GM19395 (cell line): ENCODE results near the gene CACNA1A.
"Not testable (repeated sequence)": the region's sequence is repeated elsewhere in the genome, so short reads cannot be mapped to it uniquely, and the experiment has no call there.

Experiments used
- ATAC-seq: cut with Tn5 transposase; IDR thresholded peaks from one replicate; pipeline ENCODE4 v1.9.1; 2021; ENCODE audit warnings: mild to moderate bottlenecking, moderate library complexity; ENCODE audit not compliant: unreplicated experiment

CACNA1A gene

DNA sequence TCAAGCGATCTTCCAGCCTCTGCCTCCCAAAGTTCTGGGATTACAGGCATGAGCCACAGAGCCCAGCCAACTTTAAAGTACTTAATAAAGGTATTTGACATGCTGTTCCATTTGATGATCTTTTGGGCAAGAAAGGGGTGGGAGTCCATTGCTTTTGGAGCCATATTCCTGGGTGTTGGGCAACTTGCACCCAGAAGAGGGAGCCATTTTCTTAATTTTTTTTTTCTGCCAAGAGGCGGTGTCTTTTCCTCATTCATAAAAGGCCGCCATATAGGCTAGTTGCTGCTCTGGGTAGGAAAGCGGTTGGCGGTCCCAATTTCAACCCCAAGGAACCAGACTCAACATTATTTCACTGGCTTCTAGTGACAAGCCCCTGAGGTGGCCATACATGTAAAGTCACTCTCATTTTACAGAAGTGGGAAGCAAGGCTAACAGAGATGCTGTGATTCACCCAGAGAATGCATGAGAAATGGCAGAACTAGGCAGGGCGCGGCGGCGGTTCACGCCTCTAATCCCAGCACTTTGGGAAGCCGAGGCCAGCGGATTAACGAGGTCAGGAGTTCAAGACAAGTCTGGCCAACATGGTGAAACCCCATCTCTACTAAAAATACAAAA, 139.6 kb downstream of the CACNA1A start:
- no peak for ATAC-seq

DNA sequence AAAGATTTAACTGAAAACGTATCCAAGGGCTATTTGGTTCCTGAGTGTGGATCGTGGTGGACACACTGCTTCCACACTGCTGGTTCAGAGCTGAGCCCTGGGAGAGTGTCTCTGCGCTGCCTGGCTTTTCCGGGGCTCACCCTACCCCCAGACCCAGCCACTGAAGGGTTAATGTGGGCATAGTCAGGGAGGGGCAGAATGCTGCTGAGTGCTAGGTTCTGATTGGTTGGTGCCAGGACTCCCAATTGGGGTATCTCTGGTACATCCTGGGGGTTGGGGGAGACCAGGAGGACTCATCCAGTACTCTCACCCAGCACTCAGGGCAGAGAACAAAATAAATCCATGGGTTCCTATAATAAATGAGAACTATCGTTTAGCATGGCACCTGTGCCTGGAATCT, 142.3 kb downstream of the CACNA1A start:
- no peak for ATAC-seq

DNA sequence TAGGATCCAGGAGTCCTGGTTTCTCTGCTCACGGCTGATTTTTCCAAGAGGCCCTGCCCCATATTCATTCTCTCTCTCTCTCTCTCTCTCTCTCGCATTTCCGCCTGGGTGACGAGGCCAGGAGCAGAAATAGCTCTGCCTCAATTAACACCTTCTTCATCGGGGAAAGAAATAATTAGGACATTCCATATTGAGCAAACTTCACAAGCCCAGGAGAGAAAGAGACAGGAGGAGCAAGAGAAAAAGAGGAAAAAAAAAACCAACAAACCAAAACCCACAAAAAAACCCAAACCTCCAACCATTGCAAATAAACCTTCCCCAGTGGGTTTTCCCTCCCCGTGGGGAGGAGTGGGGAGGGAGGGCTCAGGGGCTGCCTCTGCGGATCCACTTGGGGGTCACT, 143.0 kb downstream of the CACNA1A start:
- ATAC-seq: no peak

DNA sequence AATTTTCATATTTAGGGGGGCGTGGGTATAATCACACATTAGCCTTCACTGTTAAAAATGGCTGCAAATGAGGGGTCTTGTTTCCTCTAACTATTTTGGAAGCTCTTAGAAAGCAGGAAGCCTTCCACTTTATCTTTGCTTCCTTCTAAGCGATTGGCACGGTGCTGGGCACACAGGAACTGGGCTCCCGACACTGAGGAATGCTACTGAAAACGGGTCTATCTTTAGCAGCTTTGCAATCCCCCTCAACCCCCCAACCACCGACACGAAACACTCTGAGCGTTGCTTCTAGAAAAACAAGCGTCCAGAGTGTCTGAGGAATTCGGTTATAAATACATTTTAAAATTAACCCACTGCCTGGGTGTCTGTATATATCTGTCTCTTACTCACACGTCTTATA, 143.6 kb downstream of the CACNA1A start:
- no peak for ATAC-seq

DNA sequence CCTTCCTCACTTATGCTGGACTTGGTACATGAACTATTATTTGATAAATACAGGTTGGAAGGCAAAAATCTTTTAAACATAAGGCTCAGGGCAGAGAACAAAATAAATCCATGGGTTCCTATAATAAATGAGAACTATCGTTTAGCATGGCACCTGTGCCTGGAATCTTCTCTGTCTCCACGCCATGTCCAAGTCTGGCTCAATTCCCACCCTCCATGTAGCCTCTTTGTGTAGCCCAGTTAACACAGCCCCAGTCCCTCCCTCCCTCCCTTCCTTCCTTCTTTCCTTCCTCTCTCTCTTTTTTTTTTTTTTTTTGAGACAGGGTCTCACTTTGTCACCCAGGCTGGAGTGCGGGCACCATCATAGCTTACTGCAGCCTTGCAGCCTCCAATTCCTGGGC, 144.6 kb downstream of the CACNA1A start:
- not testable (repeated sequence) for ATAC-seq

DNA sequence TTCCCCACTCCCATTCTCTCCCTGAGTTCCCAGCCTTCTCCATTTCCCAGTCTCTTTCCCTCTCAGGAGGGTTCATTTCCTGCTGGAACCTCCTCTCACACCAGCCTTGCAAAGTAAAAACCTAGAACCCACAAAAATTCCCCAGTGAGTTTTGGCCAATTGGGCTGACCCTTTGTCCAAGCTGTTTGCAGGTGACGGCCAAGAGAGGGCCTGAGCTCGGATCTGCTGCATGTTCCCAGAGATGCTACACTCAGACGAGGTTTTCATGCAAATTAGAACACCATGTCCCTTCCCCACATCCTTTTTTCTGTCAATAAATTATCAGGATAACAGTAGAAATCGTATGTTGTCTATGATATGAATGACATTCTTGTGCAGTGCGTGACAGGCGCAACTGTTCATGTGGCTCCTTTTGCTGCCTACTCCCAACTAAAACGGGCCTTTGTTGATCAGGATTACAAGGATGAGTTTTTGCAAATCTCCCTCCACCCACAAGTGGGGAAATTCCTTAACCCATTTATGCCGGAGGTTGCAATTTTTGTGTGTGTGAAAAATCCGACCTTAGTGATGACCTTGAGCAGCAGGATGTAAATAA, 149.5 kb downstream of the CACNA1A start:
- ATAC-seq: no peak

DNA sequence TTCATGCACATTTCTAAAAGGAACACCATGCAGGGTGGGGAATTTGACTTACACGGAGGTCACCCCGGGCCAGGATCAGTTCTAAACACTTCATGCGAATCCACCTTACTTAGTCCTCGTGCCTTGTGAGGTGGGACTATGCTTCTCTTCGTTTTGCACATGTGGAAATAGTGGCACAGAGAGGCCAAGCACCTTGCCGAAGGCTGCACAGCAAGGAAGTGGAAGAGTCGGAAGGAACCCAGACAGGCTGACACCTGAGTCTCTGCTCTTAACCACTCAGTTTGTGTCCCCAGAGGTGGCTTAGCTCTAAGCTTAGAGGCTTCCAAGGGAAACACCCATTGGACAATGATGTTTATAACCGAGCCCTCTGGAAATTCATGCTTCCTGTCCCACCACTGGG, 150.1 kb downstream of the CACNA1A start:
- ATAC-seq: no peak

DNA sequence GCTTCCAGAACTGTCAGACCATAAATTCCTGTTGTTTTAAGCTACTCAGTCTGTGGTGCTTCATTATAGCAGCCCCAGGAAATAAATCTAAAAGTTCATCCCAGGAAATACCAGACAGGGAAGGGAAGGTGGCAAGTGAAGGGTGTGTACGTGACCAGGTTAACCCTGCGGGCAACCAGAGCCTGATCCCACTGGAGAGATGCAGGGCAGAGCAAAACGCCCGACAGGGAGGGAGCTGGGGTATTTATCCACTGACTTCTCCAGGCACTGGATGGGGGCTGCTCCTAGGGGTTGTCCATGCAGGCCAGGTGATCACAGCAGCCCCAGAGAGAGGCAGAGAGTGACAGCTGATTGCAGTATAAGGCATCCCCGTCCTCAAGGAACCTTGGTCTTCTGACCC, 150.9 kb downstream of the CACNA1A start:
- no peak for ATAC-seq

DNA sequence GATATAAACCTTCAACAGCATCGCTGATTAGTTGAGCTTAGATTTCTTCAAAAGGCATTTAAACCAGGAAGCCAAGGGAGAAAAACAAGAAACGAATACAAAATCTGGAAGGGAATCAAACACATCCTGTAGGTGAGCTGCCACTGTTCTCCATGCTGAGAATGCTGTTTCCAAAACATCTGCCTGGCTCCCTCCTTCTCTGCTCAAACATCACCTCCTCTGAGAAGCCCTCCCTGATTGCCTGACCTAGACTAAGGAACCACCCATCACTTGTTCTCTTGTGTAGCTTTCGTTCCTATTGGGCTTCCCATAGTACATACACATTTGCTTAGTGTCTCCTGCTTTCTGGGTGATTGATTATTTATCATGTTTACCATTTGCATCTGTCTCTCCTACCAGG, 152.7 kb downstream of the CACNA1A start:
- ATAC-seq: no peak

DNA sequence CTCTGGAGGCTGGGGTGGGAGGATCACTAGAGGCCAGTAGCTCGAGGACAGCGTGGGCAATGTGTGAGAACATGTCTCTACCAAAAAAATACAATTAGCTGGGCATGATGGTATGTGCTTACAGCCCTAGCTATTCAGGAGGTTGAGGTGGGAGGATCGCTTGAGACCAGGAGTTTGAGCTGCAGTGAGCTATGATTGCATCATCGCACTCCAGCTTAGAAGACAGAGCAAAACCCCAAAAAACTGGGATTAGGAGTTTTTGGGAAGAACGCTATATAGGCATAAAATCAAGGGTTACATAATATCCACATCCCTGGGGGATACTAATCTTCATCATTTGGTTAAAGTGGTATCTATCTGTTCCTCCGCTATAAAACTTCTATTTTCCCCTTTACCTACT, 155.5 kb downstream of the CACNA1A start:
- no peak for ATAC-seq

DNA sequence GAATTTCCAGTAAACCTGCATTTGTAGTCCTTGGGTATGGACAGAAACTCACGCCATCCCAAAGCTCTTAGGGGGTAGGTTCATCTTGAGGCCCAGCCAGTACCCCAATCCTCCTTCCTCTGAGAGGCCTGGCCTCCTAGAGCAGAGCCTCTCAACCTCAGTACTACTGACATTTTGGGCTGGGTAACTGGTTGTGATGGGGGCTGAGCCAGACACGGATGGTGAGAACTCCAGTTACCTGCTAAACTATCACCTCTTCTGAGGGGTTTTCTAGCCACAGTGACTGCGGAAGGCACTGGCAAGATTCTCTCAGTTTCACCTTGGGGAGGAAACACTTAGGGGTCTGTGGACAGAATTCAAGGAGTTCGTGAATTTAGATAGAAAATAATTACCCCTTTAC, 156.2 kb downstream of the CACNA1A start:
- no peak for ATAC-seq

DNA sequence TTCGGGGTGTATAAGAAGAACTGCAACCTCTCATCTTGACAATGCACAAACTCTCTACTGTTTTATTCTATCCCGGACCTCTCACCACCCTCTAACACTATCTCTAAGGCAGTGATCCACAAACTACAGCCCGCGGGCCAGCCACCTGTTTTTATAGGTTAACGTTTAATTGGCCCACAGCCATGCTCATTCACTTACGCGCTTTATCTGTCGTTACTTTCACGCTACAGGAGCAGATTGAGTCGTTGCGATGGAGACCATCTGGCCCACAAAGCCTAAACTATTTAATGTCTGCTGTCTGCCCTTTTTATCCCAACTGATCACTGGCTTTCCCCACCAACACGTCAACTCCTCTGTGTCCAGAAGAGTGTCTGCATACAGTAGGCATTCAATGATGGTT, 158.9 kb downstream of the CACNA1A start:
- ATAC-seq: no peak

DNA sequence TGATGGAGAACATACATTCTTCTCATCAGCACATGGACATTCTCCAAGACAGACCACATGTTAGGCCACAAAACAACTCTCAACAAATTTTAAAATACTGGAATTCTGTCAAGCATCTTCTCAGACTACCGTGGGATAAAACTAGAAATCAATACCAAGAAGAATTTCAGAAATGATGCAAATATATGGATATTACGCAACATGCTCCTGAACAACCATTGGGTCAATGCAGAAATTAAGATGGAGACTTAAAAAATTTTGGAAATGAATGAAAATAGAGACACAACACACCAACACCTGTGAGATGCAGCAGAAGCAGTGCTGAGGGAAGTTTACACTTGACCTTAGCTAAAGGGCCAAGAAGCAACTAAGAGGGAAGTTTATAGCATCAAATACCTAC, 162.8 kb downstream of the CACNA1A start:
- ATAC-seq: no peak

DNA sequence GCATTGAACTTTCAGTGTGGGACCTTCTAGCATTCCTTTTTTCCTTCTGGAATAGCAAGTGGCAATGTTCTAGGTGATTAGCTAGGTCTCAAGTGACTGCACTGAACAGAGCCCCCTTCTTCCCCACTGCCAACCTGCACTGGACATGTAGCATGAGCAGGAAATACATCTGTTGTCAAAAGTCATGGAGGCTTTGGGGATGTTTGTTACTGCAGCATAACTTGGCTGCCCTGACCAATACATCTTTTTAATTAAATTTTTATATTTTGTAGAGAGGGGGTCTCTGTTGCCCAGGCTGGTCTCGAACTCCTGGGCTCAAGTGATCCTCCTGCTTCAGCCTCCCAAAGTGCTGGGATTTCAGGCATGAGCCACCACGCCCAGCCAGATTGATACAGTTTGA, 163.6 kb downstream of the CACNA1A start:
- no peak for ATAC-seq

DNA sequence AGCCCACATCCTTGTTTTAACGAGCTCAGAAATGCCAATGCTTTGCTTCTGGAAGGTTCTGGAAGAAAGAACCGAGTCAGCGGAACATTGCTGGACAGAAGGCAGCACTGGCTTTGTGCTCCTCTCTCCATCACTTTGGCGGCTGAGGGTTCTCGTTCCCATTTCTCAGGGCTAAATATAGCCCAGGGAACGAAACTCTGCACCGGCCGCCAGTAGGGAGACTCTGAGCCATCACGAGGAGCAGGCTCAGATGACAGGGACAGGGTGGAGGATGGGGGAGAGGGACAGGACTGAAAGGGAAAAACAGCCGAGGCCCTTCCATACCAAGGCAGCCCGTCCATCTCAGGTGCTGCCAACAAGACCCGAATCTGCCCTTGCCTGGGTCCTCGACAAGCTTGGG, 166.4 kb downstream of the CACNA1A start:
- no peak for ATAC-seq

DNA sequence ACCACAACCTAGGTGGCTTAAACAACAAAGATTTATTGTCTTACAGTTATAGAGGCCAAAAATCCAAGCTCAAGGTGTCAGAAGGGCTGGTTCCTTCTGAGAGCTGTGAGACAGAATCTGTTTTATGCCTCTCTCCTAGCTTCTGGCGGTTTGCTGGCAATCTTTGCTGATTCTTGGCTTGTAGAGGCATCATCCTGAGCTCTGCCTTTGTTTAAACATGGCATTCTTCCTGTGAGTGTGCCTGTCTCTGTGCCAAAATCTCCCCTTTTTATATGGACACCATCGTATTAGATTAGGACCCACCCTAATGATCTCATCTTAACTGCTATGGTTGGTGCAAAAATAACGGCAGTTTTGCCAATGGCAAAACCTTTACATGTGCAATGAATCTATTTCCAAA, 169.1 kb downstream of the CACNA1A start:
- ATAC-seq: no peak

DNA sequence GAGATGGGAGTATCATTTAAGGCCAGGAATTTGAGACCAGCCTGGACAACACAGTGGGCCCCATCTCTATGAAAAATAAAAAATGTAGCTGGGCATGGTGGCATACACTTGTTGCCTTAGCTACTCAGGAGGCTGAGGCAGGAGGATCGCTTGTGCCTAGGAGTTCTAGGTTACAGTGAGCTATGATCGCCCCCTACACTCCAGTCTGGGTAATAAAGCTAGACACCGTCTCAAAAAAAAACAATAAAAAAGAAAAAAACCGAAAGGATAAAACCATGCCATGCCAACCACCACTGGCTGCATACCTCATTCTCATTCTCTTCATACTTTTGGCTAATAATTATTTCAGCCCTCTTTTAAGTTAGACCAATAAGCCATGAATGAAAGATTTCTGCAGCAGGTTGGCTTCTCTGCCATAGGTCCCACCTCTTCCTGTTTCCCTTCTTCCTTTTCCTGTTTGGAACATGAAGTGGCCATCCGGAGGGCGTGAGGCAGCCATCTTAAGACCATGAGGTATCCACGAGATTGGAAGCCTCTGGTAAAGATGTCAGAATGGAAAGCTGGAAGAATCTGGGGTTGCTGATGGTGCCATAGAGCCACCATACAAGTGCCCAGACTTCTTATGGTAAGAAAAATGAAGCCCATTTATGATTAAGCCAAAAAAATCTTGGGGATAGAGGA, 171.3 kb downstream of the CACNA1A start:
- ATAC-seq: no peak

DNA sequence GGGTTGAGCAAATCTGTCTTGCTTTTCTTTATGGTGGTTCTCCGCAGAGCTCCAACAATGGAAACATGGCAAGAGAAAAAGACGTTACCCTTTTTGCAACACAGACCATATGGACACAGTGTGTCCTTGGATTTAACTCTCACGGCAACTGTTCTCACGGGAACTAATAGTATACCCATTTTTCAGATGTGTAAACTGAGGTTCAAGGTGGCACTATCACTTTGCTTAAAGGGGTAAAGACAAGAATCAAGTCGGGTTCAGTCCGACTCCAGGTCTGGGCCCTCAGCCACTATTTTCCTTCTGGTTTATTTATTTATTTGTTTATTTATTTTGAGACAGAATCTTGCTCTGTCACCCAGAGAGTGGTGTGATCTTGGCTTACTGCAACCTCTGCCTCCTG, 176.0 kb downstream of the CACNA1A start:
- no peak for ATAC-seq

DNA sequence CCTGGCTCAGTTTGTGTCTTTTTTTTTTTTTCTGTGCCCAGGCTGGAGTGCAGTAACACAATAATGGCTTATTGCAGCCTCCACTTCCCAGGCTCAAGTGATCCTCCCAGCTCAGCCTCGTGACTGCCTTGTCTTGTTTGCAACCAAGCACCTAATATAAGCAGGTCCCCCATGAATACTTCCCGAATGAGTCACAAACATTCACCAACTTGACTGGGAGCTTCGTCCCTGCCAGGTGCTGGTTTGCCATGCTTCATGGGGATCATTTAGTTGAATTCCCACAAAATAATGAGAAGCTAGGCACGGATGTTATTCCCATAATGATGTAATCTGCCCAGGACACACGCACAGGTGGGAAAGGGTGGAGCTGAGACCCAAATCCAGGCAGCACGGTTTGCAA, 176.5 kb downstream of the CACNA1A start:
- ATAC-seq: no peak

DNA sequence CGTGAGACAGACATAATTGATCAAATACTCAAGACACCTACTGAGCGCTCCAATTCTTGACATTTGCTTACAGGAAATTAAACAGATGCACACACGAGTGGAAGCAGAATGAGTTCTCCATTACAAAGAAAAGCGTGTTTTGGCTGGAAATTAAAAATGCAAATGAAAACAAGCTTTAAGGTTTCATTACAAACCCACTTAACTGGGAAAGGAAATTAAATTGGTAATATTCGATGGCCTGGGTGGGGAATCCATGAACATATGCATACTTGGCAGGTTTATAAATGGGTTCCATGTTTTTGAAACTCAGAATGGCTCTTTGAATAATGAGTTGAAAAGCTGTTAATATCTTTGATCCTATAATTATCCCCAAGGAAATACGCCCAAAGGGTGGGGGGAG, 178.0 kb downstream of the CACNA1A start:
- ATAC-seq: no peak

DNA sequence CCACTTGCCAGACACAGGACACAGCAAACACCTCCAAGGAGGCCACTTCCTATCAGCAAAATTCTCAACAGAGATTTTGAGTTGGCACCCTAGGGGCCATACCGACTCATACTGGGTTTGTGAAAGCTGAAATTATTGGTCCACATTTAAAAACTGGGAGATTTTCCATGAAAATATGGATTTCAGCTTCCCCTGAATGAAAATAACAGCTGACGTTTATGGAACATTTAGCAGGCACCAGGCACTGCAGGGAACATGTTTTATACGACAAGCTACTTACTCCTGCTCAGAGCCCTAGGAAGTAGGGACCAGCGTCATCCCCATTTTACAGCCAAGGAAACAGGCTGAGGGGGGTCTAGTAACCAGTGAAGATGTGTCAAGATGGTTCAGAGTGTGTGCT, 186.8 kb downstream of the CACNA1A start:
- ATAC-seq: no peak

DNA sequence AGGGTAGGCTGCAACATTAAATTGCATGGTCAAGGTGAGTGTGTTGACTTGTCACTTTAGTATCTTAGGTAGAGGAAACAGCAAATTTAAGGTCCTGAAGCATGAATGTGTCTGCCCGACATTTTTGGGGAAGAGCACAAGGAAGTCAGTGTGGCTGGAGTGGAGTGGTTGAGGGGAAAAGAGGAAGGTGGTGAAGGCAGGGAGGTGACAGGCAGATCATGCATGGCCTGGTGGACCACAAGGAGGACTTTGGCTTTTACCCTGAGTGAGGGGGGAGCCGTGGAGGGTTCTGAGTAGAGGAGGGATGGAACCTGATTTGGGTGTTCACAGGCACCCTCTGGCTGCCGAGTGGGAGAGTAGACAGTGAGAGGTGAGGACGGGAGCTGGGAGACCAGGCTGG, 188.1 kb downstream of the CACNA1A start:
- ATAC-seq: no peak

DNA sequence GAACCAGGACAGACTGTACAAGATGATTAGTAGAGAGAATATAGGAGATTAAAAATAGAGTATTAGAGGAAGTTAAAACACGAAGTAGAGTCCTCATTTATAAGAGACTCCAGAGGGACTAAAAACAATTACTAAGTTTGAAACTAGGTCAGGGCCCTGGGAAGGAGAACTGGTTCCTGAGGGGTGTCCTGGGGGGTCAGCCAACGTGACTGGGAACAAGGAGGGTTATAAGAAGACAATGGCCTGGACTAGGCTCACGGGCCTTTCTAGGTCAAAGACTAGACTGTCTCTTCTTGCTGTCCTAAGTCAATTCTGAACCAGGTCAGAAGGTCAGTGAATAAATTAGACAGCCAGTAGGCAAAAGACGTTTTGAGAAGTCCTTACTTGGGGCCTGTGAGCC, 190.8 kb downstream of the CACNA1A start:
- ATAC-seq: no peak
